VCaP (cell line): Measurements from ENCODE around the gene FAM161A.
"Not testable (repeated sequence)": the region's sequence is repeated elsewhere in the genome, so short reads cannot be mapped to it uniquely, and the experiment has no call there.

Experiments
- H3K27ac ChIP-seq: fragments of 450-650 bp; 2 replicates; pipeline ENCODE4 v1.5.1; 2017
- TF ChIP-seq, protein P1 (sequence below): fragments of 450-650 bp; conservative IDR thresholded peaks from 2 replicates; pipeline ENCODE4 v1.5.1; 2017; ENCODE audit warnings: mild to moderate bottlenecking, moderate library complexity

FAM161A gene

DNA sequence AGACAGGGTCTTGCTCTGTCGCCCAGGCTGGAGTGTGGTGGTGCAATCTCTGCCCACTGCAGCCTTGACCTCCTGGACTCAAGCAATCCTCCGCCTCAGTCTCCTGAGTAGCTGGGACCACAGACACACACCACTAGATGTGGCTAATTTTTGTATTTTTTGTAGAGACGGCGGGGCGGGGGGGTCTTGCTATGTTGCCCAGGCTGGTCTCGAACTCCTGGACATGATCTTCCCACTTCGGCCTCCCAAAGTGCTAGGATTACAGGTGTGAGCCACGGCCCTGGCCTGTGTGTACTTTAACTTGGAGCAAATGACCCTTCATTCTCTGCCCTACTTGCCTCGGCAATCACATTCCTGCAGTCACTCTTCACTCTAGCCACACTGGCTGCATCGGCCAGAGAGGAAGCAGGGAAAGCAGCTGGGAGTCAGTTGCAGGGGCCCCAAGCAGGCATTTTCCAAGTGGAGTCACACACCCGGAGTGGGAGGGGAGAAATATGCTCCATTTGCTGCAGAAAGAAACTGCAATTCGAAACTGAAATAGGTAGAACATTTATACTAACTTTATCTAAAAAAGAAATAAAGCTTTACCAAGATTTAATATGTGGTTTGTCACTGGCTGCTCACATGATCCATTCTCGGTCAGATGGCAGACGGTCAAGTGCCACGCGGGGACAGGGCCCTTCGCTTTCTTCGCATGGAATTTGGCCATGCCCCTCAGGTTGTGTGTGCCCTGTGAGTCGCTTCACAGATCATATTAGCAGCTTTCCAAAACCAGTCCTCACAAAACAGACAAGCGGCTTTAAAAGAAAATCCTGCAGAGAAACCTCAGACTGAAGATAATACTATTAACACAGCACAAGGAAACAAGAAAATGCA lies 37.1 kb downstream of the FAM161A start:
- TF ChIP-seq, protein P1, sequence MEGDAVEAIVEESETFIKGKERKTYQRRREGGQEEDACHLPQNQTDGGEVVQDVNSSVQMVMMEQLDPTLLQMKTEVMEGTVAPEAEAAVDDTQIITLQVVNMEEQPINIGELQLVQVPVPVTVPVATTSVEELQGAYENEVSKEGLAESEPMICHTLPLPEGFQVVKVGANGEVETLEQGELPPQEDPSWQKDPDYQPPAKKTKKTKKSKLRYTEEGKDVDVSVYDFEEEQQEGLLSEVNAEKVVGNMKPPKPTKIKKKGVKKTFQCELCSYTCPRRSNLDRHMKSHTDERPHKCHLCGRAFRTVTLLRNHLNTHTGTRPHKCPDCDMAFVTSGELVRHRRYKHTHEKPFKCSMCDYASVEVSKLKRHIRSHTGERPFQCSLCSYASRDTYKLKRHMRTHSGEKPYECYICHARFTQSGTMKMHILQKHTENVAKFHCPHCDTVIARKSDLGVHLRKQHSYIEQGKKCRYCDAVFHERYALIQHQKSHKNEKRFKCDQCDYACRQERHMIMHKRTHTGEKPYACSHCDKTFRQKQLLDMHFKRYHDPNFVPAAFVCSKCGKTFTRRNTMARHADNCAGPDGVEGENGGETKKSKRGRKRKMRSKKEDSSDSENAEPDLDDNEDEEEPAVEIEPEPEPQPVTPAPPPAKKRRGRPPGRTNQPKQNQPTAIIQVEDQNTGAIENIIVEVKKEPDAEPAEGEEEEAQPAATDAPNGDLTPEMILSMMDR: no peak
- H3K27ac ChIP-seq: no peak overlapping the region

DNA sequence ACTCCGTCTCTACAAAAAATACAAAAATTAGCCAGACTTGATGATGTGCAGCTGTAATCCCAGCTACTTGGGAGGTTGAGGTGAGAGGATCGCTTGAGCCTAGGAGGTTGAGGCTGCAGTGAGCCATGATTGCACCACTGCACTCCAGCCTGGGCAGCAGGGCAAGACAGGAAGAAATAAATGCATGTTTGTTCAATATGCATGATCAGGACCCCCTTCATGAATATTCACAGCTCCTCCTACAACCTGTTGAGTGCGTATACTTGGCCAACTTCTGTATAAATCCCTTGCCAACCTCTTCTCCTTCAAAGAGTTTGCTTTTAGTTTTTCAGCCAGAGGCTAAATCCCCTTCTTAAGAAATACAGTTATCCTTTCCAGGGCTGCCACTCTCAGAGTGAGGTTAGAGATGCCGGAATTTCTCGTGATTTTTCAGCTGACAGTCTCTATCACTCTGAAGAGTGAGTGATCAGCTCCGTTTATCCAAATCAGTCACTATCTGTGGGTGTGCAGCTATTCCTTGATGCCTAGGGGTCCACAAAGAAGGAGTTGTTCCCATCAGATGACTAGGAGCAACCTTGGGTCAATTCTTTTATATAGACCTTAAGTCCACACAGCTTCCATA lies 39.2 kb downstream of the FAM161A start:
- TF ChIP-seq, protein P1: no peak
- no peak overlapping the region for H3K27ac ChIP-seq

DNA sequence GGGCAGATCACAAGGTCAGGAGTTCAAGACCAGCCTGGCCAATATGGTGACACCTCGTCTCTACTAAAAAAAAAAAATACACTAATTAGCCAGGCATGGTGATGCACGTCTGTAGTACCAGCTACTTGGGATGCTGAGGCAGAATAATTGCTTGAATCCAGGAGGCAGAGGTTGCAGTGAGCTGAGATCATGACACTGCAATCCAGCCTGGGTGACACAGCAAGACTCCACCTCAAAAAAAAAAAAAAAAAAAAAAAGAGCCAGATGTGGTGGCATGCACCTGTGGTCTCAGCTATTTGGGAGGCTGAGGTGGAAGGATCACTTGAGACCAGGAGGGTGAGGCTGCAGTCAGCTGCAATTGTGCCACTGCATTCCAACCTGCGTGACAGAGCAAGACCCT lies 40.5 kb downstream of the FAM161A start:
- not testable (repeated sequence) for H3K27ac ChIP-seq

DNA sequence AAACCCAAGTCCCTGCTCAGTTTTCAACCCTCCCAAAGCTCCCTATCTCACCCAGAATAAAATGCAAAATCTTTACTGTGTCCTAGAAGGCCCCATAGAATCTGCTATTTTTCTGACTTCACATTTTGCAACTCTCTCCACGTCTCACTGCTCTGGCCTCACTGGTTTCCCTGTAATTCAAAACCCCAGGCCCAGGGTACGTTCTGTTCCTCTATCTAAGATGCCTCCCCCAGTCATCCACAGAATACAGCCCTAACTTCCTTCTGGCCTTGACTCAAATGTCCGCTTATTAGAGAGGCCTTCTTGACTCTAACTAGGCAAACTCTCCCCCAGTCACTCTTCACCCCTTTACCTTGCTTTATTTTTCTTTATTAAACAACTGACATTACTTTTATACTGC lies 42.0 kb downstream of the FAM161A start:
- TF ChIP-seq, protein P1: no peak
- no peak overlapping the region for H3K27ac ChIP-seq

DNA sequence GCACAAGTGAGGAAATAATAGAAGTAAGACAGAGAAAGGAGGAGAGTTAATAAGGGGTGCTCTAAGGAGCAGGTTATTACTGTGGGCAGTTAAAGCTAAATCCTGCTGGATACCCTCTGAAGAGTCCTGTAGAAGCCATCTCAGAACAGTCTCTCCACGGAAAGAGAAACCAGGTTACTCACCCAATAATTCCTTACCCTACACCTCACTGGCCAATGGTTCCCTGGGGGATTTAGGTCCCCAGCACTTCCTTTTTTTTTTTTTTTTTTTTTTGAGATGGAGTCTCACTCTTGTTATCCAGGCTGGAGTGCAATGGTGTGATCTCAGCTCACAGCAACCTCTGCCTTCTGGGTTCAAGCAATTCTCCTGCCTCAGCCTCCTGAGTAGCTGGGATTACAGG lies 43.7 kb downstream of the FAM161A start:
- not testable (repeated sequence) for H3K27ac ChIP-seq

DNA sequence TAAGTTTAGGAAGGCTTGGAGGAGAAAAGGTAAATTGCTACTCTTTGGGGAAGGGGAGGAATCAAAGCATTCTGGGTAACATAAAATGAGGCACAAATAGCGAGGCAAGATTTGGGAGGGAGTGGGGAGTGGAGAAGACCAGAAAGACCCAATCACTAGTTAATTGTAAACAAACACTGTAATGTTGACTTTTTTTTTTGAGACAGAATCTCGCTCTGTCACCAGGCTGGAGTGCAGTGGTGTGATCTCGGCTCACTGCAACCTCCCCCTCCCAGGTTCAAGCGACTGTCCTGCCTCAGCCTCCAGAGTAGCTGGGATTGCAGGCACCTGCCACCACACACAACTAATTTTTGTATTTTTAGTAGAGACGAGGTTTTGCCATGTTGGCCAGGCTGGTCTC lies 45.2 kb downstream of the FAM161A start:
- H3K27ac ChIP-seq: not testable (repeated sequence)

DNA sequence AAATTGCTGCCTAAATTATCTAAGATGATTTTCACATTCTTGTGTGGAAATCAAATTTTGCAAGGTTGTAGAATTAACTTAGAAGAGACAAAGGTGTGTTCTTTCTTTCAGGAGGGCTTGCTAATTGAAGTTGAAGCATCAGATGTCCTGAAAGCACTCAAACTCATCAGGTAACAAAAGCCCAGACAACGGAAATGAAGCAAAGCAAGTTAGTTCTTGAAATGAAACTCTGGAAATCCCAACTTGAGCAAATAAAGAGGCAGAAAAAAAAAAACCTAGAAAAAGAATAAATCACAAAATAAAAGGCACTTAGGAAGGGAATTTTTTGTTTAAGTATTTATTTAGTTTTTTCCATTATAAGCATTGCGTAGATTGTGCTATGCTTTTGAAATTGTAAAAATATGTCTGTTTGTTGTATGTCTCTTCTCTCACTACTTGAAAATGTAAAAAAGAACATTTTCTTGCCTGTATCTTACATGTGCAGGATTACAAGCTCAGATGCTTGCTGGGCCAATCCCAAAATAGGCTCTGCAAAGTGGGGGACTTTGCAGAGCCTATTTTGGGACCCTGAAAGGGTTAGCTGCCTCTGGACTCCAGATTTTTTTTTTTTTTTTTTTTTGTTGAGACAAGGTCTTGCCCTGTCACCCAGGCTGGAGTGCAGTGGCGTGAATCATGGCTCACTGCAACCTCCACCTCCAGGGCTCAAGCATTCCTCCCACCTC lies 46.7 kb downstream of the FAM161A start:
- H3K27ac ChIP-seq: no peak overlapping the region
- TF ChIP-seq, protein P1: no peak

DNA sequence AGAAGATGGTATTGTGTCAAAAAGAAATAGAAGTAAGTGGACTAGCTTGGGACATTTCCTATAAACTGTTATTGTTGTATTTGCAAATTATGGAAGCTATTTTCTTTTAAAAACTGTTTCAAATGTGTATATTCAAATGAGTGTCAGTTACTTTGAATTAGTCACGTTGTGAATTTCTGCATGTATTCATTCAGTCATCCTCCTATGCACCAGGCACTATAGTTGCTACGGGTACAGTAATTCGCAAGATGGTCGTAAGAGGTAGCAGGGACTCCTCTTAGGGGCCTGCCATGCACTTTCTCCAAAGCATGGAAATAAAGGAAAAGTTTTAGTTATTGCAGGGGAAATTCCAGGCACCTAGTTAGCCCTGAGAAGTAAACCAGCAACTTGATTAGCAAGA lies 51.3 kb downstream of the FAM161A start:
- H3K27ac ChIP-seq: no peak overlapping the region
- TF ChIP-seq, protein P1: no peak

DNA sequence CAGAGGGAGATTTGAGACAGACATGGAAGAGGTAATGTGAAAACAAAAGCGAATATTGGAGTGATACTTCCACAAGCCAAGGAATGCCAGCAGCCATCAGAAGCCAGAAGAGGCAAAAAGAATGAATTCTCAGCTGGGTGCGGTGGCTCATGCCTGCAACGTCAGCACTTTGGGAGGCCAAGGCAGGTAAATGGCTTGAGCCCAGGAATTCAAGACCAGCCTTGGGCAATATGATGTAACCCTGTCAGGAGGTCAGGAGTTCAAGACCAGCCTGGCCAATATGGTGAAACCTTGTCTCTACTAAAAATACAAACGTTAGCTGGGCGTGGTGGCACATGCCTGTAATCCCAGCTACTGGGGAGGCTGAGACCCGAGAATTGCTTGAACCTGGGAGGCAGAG lies 54.8 kb downstream of the FAM161A start:
- H3K27ac ChIP-seq: no peak overlapping the region
- TF ChIP-seq, protein P1: no peak

DNA sequence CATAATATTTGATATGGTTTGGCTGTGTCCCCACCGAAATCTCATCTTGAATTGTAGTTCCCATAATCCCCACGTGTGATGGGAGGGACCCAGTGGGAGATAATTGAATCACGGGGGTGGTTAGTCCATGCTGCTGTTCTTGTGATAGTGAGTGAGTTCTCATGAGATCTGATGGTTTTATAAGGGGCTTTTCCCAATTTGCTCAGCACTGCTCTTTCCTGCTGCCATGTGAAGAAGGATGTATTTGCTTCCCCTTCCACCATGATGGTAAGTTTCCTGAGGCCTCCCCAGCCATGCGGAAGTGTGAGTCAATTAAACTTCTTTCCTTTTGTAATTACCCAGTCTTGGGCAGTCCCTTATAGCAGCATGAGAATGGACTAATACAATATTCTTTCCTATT lies 56.4 kb downstream of the FAM161A start:
- not testable (repeated sequence) for H3K27ac ChIP-seq
